Type B pancreatic cell (in vitro differentiated cells): ENCODE data around the gene THAP4. TPM values are rescaled to one million over a fixed set of nuclear protein-coding genes. Genes with fewer than 3 reads are reported as not detected.
"Not testable (repeated sequence)": the region's sequence is repeated elsewhere in the genome, so short reads cannot be mapped to it uniquely, and the experiment has no call there.

Source experiments
- DNase-seq: peaks from one replicate; pipeline ENCODE4 v3.0.0; 2021; ENCODE audit warnings: mixed read lengths; ENCODE audit not compliant: unreplicated experiment; ENCODE audit errors: extremely low spot score
- H3K27ac Mint-ChIP-seq: 2 replicates; pipeline ENCODE4 v1.8.0; 2021; ENCODE audit warnings: mild to moderate bottlenecking, mixed read lengths
- H3K27me3 Mint-ChIP-seq: 2 replicates; pipeline ENCODE4 v1.8.0; 2021; ENCODE audit warnings: mixed read lengths
- H3K36me3 Mint-ChIP-seq: 2 replicates; pipeline ENCODE4 v1.8.0; 2021; ENCODE audit warnings: mixed read lengths
- H3K4me1 Mint-ChIP-seq: one replicate; pipeline ENCODE4 v1.8.0; 2021; ENCODE audit warnings: mixed read lengths; ENCODE audit not compliant: unreplicated experiment
- H3K4me3 Mint-ChIP-seq: 2 replicates; pipeline ENCODE4 v1.8.0; 2021; ENCODE audit warnings: mild to moderate bottlenecking, mixed read lengths
- H3K9me3 Mint-ChIP-seq: 2 replicates; pipeline ENCODE4 v1.8.0; 2021; ENCODE audit warnings: mixed read lengths
- CTCF ChIP-seq: fragments of 200-600 bp; sonication (generic); conservative IDR thresholded peaks from 2 replicates; pipeline ENCODE4 v1.5.0; 2021; ENCODE audit warnings: antibody characterized with exemption, mild to moderate bottlenecking
- total RNA-seq: library from RNA; stranded (reverse); gene quantifications from 2 replicates; pipeline ENCODE4 v1.2.1, GENCODE V29; 2021; ENCODE audit warnings: low replicate concordance

The THAP4 gene
- total RNA-seq, 1 donor from 2014 or later, result 51.3 TPM

GRCh38 chr2:241566468-241566867 lies 70.5 kb downstream of the THAP4 start:
- no peak for TF ChIP-seq CTCF
- H3K9me3 Mint-ChIP-seq, result no peaks in the 10 kb centered on the region
- peaks cover 4% of the 10 kb centered on the region for H3K4me1 Mint-ChIP-seq
- H3K4me3 Mint-ChIP-seq, result no peak overlapping the region
- peaks cover 6% of the 10 kb centered on the region for H3K27me3 Mint-ChIP-seq
- H3K36me3 Mint-ChIP-seq, result peaks cover 4% of the 10 kb centered on the region
- DNase-seq, result no peak
- no peak overlapping the region for H3K27ac Mint-ChIP-seq

- H3K27ac Mint-ChIP-seq, H3K9me3 Mint-ChIP-seq, H3K4me1 Mint-ChIP-seq, DNase-seq, H3K36me3 Mint-ChIP-seq, H3K27me3 Mint-ChIP-seq, H3K4me3 Mint-ChIP-seq: not testable (repeated sequence)
Measured at GRCh38 chr2:241566021-241566420, 70.9 kb downstream of the THAP4 start.

- Mint-ChIP-seq H3K9me3 (no peaks in the 10 kb centered on the region), H3K4me1 (peaks cover 4% of the 10 kb centered on the region), H3K36me3 (peaks cover 4% of the 10 kb centered on the region), H3K4me3 (no peak overlapping the region), H3K27ac (peak overlapping the region; percentile 41), H3K27me3 (peaks cover 6% of the 10 kb centered on the region)
- no peak for TF ChIP-seq CTCF
- DNase-seq, result no peak
Measured at GRCh38 chr2:241565411-241565810, 71.5 kb downstream of the THAP4 start.

- peaks cover 4% of the 10 kb centered on the region for H3K36me3 Mint-ChIP-seq
- H3K27me3 Mint-ChIP-seq, result peaks cover 6% of the 10 kb centered on the region
- no peak for TF ChIP-seq CTCF
- no peak overlapping the region for H3K4me3 Mint-ChIP-seq
- peaks cover 4% of the 10 kb centered on the region for H3K4me1 Mint-ChIP-seq
- H3K9me3 Mint-ChIP-seq, result no peaks in the 10 kb centered on the region
- H3K27ac Mint-ChIP-seq, result peak overlapping the region; percentile 41
- DNase-seq, result no peak
Measured at GRCh38 chr2:241564596-241565410, 72.2 kb downstream of the THAP4 start.

GRCh38 chr2:241563981-241564595 lies 72.9 kb downstream of the THAP4 start:
- no peaks in the 10 kb centered on the region for H3K36me3 Mint-ChIP-seq
- H3K27ac Mint-ChIP-seq, result no peak overlapping the region
- no peak for DNase-seq
- no peaks in the 10 kb centered on the region for H3K27me3 Mint-ChIP-seq
- no peak overlapping the region for H3K4me3 Mint-ChIP-seq
- H3K9me3 Mint-ChIP-seq, result no peaks in the 10 kb centered on the region
- peaks cover 4% of the 10 kb centered on the region for H3K4me1 Mint-ChIP-seq
- TF ChIP-seq CTCF, result no peak

GRCh38 chr2:241563571-241563980 lies 73.4 kb downstream of the THAP4 start:
- H3K27ac Mint-ChIP-seq, result no peak overlapping the region
- H3K27me3 Mint-ChIP-seq, result no peaks in the 10 kb centered on the region
- no peak for DNase-seq
- no peak overlapping the region for H3K4me3 Mint-ChIP-seq
- H3K9me3 Mint-ChIP-seq, result no peaks in the 10 kb centered on the region
- TF ChIP-seq CTCF, result no peak
- H3K4me1 Mint-ChIP-seq, result peaks cover under 1% of the 10 kb centered on the region
- no peaks in the 10 kb centered on the region for H3K36me3 Mint-ChIP-seq
